Stomach (tissue), 9 donors: ENCODE data around the gene KIF3C. TPM values are rescaled to one million over a fixed set of nuclear protein-coding genes. Genes with fewer than 3 reads are reported as not detected.

Experiments used
- DNase-seq, 2 donors: peaks; one replicate each; pipeline versions ENCODE4 v3.0.0 to v3.0.0-alpha.2; 2013 to 2019
- H3K27ac ChIP-seq, 5 donors: fragments of 200-600 bp in 4 of 5; sonication (generic) in 4 of 5; one replicate each; pipeline ENCODE4 v1.5.1; 2013 to 2019; ENCODE audit warnings: mild to moderate bottlenecking in 1 of 5, moderate library complexity in 1 of 5
- H3K27me3 ChIP-seq, 3 donors: fragments of 200-600 bp; sonication (generic); one replicate each; pipeline ENCODE4 v1.5.1; 2017 to 2019; ENCODE audit warnings: mixed run types in 1 of 3
- H3K36me3 ChIP-seq, 4 donors: fragments of 200-600 bp; sonication (generic); 1 replicate in 3 of 4; 2 replicates in 1 of 4; pipeline ENCODE4 v1.5.1; 2016 to 2019
- H3K4me1 ChIP-seq, 4 donors: fragments of 200-600 bp; sonication (generic); one replicate each; pipeline ENCODE4 v1.5.1; 2016 to 2019
- H3K4me3 ChIP-seq, 4 donors: fragments of 200-600 bp; sonication (generic) in 3 of 4; one replicate each; pipeline ENCODE4 v1.5.1; 2016 to 2019; ENCODE audit warnings: mild to moderate bottlenecking in 1 of 4
- H3K9me3 ChIP-seq, 4 donors: fragments of 200-600 bp; sonication (generic); one replicate each; pipeline ENCODE4 v1.5.1; 2016 to 2019
- EP300 ChIP-seq: sonication (generic); formaldehyde crosslinking; IDR thresholded peaks from one replicate; pipeline ENCODE4 v1.6.1; 2017; ENCODE audit warnings: antibody characterized with exemption
- POLR2A ChIP-seq, 4 donors: fragments of 450-650 bp; IDR thresholded peaks; one replicate each; pipeline ENCODE4 v1.6.1; 2016; ENCODE audit warnings: antibody characterized with exemption in 4 of 4, control low read depth in 2 of 4, mild to moderate bottlenecking in 1 of 4, moderate library complexity in 1 of 4
- POLR2AphosphoS5 ChIP-seq, 3 donors: sonication (generic); formaldehyde crosslinking; IDR thresholded peaks; one replicate each; pipeline ENCODE4 v1.6.1; 2016; ENCODE audit warnings: antibody characterized with exemption in 3 of 3
- WGBS, 5 donors: extraction: QIAGEN DNeasy Blood & Tissue Kit in 3 of 5; methylation state at CpG; one replicate each; pipeline versions ENCODE4 v1.1.5 to v1.1.7; 2013 to 2018; 5-methylcytosine and 5-hydroxymethylcytosine counted together
- intact Hi-C: fragments of 100-400 bp; cut with DNase I; formaldehyde crosslinking; loops from one replicate; pipeline ENCODE4 v1.15.1; 2023; ENCODE audit warnings: low total_unique reads
- polyA plus RNA-seq, 3 donors: library from polyadenylated mRNA; stranded (reverse); fragments of 200-250 nt; gene quantifications; one replicate each; pipeline ENCODE4 v1.2.3, GENCODE V29; 2013
- total RNA-seq, 5 donors: library from RNA; depleted of rRNA; stranded (reverse); fragments of >200 nt; gene quantifications; one replicate each; pipeline versions ENCODE4 v1.1.0 to v1.2.3, GENCODE V29; 2014 to 2016
- TF ChIP-seq, protein P1 (sequence below), 7 experiments: fragments of 450-650 bp in 4 of 7; fragments of 200-600 bp in 3 of 7; sonication (generic) in 3 of 7; IDR thresholded peaks; one replicate each; pipeline ENCODE4 v1.5.1; 2016 to 2019; ENCODE audit warnings: antibody characterized with exemption in 7 of 7, control low read depth in 2 of 7, mild to moderate bottlenecking in 1 of 7
- donor health status: healthy with polysubstance abuse.
- donor health status: Bipolar disorder and iron deficiency.
- donor health status: healthy.

KIF3C gene
- total and polyA plus RNA-seq, 8 donors = 0.29 to 7.3 (median 2.4) TPM; not detected in 1

DNA sequence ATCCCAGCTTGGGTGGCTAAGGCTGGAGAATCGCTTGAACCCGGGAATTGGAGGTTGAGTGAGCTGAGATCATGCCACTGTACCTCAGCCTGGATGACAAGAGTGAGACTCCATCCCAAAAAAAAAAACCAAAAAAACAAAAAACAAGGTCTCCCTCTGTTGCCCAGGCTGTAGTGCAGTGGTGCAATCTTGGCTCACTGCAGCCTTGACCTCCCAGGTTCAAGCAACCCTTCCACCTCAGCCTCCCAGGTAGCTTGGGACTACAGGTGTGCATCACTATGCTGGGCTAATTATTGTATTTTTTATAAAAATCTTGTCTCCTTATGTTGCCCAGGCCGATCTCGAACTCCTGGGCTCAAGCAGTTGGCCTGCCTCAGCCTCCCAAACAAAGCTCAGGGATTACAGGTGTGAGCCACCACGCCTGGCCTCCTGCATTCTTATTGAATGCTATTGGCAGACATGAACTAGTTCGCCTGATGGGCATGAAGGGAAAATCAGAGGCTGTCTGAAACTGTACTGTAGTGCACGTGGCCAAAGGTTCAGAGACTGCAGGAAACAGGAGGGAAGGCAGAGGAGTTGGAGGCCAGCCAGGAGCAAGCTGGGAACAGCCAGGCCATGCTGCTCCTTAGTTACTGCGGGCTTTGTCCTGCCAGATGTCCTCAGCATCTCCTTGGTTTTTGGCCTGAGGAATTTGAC, 88.0 kb downstream of the KIF3C start:
- WGBS, 5 donors = 68 to 77% (median 72%) methylated on average over 8 of the region's 8 CpGs
- H3K4me1 ChIP-seq = no peaks in the 10 kb centered on the region
- peak; percentile 32 to 55 for DNase-seq
- no peaks in the 10 kb centered on the region for H3K36me3 ChIP-seq
- no peak overlapping the region for H3K27ac ChIP-seq
- no peak for TF ChIP-seq POLR2AphosphoS5 (IDR thresholded peaks at IDR 0.05)
- H3K4me3 ChIP-seq = no peak overlapping the region
- no peaks in the 10 kb centered on the region for H3K27me3 ChIP-seq
- no peaks in the 10 kb centered on the region for H3K9me3 ChIP-seq
- intact Hi-C loops = no loop called here

DNA sequence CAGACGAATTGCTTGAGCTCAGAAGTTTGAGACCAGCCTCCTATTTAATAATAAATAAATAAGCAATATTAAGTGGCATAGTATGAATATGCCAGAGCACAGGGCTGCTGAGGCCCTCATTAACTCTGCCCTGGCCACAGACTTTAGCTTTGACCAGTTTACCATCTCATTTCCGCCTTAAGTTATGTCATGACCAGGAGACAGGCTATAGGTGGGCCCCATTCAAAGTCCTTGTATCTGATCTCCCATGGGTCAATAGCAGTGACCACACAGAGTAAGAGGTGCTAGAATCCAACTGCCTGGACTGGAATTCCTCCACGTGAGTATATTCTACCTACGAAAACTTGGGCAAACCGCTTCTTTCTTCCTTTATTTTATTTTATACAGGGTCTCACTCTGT, 90.6 kb downstream of the KIF3C start:
- 82 to 89% (median 86%) methylated on average over 5 of the region's 5 CpGs for WGBS, 5 donors
- H3K27ac ChIP-seq = no peak overlapping the region
- H3K27me3 ChIP-seq = no peaks in the 10 kb centered on the region
- no peaks in the 10 kb centered on the region for H3K36me3 ChIP-seq
- H3K4me1 ChIP-seq = no peaks in the 10 kb centered on the region
- TF ChIP-seq POLR2A (IDR thresholded peaks at IDR 0.05) = no peak
- no peak for TF ChIP-seq POLR2AphosphoS5 (IDR thresholded peaks at IDR 0.05)
- TF ChIP-seq, protein P1, sequence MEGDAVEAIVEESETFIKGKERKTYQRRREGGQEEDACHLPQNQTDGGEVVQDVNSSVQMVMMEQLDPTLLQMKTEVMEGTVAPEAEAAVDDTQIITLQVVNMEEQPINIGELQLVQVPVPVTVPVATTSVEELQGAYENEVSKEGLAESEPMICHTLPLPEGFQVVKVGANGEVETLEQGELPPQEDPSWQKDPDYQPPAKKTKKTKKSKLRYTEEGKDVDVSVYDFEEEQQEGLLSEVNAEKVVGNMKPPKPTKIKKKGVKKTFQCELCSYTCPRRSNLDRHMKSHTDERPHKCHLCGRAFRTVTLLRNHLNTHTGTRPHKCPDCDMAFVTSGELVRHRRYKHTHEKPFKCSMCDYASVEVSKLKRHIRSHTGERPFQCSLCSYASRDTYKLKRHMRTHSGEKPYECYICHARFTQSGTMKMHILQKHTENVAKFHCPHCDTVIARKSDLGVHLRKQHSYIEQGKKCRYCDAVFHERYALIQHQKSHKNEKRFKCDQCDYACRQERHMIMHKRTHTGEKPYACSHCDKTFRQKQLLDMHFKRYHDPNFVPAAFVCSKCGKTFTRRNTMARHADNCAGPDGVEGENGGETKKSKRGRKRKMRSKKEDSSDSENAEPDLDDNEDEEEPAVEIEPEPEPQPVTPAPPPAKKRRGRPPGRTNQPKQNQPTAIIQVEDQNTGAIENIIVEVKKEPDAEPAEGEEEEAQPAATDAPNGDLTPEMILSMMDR (IDR thresholded peaks at IDR 0.05) = no peak
- TF ChIP-seq EP300 = no peak
- DNase-seq = no peak
- H3K9me3 ChIP-seq = no peaks in the 10 kb centered on the region
- intact Hi-C loops = no loop called here
- H3K4me3 ChIP-seq = no peak overlapping the region

DNA sequence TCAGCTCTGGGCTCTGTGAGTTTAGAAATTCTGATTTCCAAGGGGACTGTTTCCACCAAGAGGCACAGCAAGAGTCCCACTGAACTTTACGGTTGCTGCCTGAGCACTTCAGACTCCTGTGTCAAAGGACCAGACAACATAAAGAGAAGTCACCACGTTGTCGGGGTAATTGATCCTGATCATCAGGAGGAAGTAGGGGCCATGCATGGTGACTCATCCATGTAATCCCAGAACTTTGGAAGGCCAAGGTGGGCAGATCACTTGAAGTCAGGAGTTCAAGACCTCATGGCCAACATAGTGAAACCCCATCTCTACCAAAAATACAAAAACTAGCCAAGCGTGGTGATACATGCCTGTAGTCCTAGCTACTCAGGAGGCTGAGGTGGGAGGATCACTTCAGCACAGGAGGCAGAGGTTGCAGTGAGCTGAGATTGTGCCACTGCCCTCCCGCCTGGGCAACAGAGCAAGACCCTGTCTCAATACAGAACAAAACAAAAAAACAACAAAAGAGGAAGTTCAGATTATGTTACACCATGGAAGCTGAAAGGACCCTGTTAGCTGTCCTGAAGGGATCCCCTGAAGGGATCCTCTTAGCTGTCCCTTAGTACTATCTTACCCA, 94.6 kb downstream of the KIF3C start:
- Histone ChIP-seq H3K36me3 (no peaks in the 10 kb centered on the region), H3K4me1 (no peaks in the 10 kb centered on the region), H3K4me3 (no peak overlapping the region), H3K9me3 (no peaks in the 10 kb centered on the region), H3K27me3 (peaks cover 0 to 5% (median 0%) of the 10 kb centered on the region in 3 donors), H3K27ac (no peak overlapping the region)
- intact Hi-C loops = no loop called here
- DNase-seq = no peak
- TF ChIP-seq POLR2AphosphoS5 (IDR thresholded peaks at IDR 0.05) (no peak), POLR2A (IDR thresholded peaks at IDR 0.05) (no peak), EP300 (no peak)
- TF ChIP-seq, protein P1 (IDR thresholded peaks at IDR 0.05) = no peak
- 83 to 90% (median 90%) methylated on average over 5 of the region's 5 CpGs for WGBS, 5 donors

DNA sequence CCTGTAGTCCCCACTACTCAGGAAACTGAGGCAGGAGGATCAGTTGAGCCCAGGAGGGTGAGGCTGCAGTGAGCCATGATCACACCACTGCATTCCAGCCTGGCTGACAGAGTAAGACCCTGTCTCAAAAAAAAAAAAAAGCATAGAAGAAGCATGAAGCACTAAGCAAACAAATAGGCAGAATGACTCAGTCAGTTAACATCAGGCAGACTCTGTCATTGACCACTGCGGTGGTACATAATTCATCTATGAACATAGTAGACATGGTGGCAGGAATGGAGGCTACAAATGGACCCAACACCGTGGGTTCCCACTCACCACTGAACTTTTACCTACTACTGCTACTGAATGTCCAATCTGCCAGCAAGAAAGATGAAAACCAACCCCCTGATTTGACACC, 96.4 kb downstream of the KIF3C start:
- no peaks in the 10 kb centered on the region for H3K36me3 ChIP-seq
- 76 to 83% (median 83%) methylated on average over 2 of the region's 2 CpGs for WGBS, 5 donors
- no peak for DNase-seq
- no peaks in the 10 kb centered on the region for H3K9me3 ChIP-seq
- peaks cover 0 to 15% (median 0%) of the 10 kb centered on the region in 3 donors for H3K27me3 ChIP-seq
- no peak overlapping the region for H3K27ac ChIP-seq
- no peaks in the 10 kb centered on the region for H3K4me1 ChIP-seq
- intact Hi-C loops = no loop called here
- H3K4me3 ChIP-seq = no peak overlapping the region
- TF ChIP-seq, protein P1 (IDR thresholded peaks at IDR 0.05) = no peak
- TF ChIP-seq EP300 (no peak), POLR2AphosphoS5 (IDR thresholded peaks at IDR 0.05) (no peak), POLR2A (IDR thresholded peaks at IDR 0.05) (no peak)

DNA sequence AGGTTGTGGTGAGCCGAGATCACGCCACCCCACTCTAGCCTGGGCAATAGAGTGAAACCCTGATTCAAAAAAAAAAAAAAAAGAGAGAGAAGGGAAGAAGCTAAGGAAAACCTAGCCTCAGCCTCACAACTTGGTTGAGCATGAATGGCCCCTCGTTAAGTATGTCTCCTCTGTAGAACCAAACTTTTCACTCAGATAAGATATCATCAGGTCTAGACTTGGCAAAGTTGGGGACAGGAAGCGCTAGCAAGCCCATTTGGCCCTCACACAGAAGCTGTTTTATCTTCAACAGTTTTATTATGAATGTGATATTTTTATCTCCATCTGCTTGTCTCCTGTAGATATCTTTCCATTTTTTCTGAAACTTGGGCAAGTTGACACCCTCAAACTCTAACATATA, 100.5 kb downstream of the KIF3C start:
- H3K9me3 ChIP-seq = no peaks in the 10 kb centered on the region
- intact Hi-C loops = no loop called here
- H3K27ac ChIP-seq = no peak overlapping the region
- TF ChIP-seq, protein P1 (IDR thresholded peaks at IDR 0.05) = no peak
- no peak for TF ChIP-seq POLR2A (IDR thresholded peaks at IDR 0.05)
- TF ChIP-seq POLR2AphosphoS5 (IDR thresholded peaks at IDR 0.05) = no peak
- no peak for TF ChIP-seq EP300
- H3K36me3 ChIP-seq = no peaks in the 10 kb centered on the region
- WGBS, 5 donors = 65 to 79% (median 73%) methylated on average over 4 of the region's 4 CpGs
- no peak for DNase-seq
- peaks cover 5 to 13% (median 6%) of the 10 kb centered on the region in 4 donors for H3K4me1 ChIP-seq
- H3K4me3 ChIP-seq = no peak overlapping the region
- H3K27me3 ChIP-seq = peaks cover 0 to 15% (median 0%) of the 10 kb centered on the region in 3 donors
